DND-41 (cell line): ENCODE data around the gene STX1B.

Experiments
- EZH2 ChIP-seq: IDR thresholded peaks from 3 replicates; pipeline ENCODE4 v1.6.1; 2012; ENCODE audit warnings: borderline replicate concordance, low read depth, mild to moderate bottlenecking, moderate library complexity, low read length, inconsistent platforms; ENCODE audit not compliant: severe bottlenecking
- TF ChIP-seq, protein P1 (sequence below): IDR thresholded peaks from 2 replicates; pipeline ENCODE4 v1.5.1; 2012; ENCODE audit warnings: borderline replicate concordance, low read length, moderate library complexity, mild to moderate bottlenecking; ENCODE audit not compliant: poor library complexity, severe bottlenecking; ENCODE audit errors: extremely low read depth

DNA sequence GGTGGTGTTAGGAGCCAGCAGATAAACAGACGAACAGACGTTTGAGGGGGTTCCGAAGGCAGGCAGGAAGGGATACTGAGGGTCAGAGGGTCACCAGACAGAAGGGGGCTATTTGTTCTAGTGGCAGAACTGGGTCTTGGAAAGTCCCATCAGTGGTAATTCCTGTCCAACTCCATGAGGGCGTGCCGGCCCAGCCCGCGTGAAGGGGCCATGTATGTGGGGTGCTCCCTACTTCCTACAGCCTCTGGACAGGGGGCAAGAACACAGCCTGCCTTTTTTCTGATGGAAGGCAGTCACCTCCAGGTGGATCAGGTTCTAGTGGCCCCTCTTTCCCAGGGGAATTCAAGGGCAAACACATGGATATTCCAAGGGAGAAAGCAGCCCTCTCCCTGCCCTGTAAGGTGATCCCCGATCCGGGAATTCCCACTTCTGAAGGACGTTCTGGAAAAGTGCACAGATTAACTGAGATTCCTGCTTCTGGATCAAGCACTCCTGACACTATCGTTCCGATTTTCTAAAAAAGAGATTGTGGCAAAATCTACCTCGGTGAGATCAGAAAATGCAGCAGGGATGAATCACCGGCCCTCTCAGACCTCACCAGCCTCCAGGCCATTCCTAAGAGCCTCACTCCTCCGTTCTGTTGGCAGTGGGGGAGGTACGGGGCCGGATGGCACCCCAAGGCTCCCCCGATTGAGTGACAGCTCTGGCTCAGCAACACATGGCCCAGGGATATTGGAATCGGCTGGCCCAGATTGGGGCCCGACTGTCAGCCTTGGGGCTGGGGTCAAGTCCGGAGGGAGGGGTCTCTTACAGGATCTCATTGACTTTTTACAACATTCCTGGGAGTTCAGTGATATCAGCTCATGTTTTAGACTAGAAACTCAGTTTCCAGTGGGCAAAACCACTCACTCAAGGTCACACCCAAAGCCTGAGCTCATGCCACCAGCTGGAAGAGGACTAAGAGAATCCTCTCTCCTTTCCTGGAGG, 12.4 kb downstream of the STX1B start:
- no peak for TF ChIP-seq EZH2
- TF ChIP-seq, protein P1, sequence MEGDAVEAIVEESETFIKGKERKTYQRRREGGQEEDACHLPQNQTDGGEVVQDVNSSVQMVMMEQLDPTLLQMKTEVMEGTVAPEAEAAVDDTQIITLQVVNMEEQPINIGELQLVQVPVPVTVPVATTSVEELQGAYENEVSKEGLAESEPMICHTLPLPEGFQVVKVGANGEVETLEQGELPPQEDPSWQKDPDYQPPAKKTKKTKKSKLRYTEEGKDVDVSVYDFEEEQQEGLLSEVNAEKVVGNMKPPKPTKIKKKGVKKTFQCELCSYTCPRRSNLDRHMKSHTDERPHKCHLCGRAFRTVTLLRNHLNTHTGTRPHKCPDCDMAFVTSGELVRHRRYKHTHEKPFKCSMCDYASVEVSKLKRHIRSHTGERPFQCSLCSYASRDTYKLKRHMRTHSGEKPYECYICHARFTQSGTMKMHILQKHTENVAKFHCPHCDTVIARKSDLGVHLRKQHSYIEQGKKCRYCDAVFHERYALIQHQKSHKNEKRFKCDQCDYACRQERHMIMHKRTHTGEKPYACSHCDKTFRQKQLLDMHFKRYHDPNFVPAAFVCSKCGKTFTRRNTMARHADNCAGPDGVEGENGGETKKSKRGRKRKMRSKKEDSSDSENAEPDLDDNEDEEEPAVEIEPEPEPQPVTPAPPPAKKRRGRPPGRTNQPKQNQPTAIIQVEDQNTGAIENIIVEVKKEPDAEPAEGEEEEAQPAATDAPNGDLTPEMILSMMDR: no peak
